NCI-H82 treated with DMSO at 0.1 percent for 48 hours (cell line): ENCODE results near the gene C2orf76.
"Not testable (repeated sequence)": the region's sequence is repeated elsewhere in the genome, so short reads cannot be mapped to it uniquely, and the experiment has no call there.

Experiments used
- DNase-seq: peaks from one replicate; lab custom pipeline; 2025; ENCODE audit not compliant: unreplicated experiment; lab: John Stamatoyannopoulos, UW

Gene C2orf76

DNA sequence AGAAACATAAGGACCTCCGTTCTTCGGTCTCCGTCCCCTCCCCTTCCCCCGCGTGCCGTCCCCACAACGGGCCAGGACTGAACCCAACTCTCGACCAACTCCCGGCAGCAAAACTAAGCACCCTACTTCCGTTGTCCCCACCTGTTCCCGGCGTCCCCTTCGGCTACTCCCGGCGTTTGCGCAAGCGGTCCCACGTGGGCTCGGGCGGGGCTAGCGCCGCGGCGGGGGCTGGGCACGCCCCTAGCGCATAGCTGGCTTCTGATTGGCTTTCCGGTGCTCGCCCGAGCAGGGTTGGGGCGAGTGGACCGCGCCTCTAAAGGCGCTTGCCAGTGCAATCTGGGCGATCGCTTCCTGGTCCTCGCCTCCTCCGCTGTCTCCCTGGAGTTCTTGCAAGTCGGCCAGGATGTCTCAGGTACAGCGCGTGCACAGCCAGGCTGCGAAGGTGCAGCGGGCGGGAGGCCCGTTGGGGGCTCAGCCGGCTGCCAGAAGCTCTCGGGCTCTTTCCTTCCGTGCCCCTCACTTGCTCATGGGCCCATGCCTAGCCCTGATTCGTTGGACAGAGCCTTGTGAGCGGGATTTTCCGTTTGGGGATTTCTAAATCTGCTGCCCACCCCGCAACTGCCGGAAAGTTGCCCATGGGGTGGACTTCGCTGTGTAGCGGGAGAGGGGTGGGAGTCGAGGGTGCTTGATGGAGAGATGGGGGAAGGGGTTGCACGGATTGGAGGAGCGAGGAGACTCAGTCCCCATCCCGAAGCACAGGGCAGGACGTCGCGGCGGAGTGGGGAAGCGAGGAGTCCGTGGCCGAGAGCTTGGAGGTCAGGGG lies at the start of gene C2orf76, which contains the start of gene DBI:
Gene C2orf76 (minus strand): TSS at position 186 of the 823 bp plus-strand sequence. CDS start 26,875 bp downstream, outside the sequence.
Gene DBI (plus strand): TSS at position 329 of the 823 bp plus-strand sequence. CDS start 75 bp downstream, at position 404.
- DNase-seq = peak; percentile 92

GRCh38 chr2:119415630-119416029 lies 49.0 kb upstream of the C2orf76 start:
- no peak for DNase-seq

DNA sequence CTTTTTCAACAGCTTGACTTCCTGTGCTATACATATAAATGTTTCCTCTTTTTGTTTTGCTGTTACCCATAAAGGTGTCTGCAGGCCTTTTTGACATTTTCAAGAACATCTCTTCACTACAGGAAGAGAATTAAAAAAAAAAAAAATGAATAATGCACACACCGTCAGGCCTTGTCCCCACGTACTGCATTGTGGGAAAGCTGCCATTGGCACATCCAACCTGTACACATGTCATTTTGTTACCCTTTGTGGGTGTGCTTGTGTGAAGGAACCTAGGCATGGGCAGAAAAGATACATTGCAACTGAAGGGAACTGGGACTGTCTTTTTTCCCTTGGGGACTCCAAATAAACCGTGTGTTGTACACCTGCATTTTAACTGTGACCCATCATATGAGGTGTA lies 48.3 kb upstream of the C2orf76 start:
- no peak for DNase-seq

GRCh38 chr2:119409506-119409905 lies 42.9 kb upstream of the C2orf76 start:
- no peak for DNase-seq

- DNase-seq = no peak
Measured at GRCh38 chr2:119408221-119408619, 41.6 kb upstream of the C2orf76 start.

DNA sequence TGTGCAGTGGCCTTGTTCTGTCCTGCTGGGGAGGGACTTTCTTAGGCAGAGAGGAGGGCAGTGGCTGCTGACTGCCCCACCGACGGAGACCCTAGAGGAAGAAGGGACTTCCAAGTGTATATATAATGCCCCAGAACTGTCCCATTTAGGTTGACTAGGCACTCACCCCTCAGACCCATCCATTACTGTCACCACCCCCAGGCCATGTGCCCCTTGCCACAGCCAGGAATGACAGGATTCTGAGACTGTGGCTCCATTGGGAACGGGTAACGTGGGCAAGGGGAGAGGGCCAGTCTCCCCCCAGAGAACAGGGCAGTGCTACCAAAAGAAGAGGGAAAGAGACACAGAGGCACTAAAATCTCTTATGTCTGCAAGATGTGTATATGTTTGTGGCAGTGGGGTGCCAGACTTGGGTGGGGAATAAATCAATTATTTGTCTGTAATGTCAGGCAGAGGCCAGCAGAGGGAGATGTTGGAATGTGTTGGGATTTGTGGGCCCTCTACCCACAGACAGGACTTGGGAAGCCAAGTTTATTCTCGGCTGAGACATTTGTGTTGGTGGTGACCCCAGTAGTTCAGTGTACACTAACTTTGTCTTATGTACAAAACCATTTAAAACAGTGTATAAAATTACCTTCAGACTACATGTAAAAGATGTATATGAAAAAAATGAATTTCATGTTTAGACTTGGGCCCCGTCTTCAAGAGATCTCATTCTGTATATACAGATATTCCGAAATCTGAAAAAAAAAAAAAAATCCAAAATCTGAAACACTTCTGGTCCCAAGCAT lies 41.0 kb upstream of the C2orf76 start:
- DNase-seq = peak; percentile 34

- no peak for DNase-seq
Measured at GRCh38 chr2:119405151-119405550, 38.5 kb upstream of the C2orf76 start.

- DNase-seq = not testable (repeated sequence)
Measured at GRCh38 chr2:119403618-119404017, 37.0 kb upstream of the C2orf76 start.

GRCh38 chr2:119402645-119403560 lies 36.3 kb upstream of the C2orf76 start:
- no peak for DNase-seq

DNA sequence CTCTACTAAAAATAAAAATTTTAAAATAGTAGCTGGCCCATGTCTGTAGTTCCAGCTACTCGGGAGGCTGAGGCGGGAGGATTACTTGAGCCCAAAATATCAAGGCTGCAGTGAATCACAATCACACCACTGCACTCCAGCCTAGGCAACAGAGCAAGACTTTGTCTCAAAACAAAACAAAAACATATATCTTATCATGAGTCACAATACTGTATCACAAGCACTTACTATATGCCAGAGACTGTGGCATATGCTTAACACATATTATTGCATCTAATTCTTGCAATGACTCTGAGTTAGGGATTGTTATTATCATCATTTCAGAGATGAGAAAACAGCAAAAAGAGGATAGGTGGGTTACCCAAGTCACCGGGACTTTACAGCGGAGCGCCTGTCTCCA lies 35.5 kb upstream of the C2orf76 start:
- no peak for DNase-seq

GRCh38 chr2:119397196-119397595 lies 30.6 kb upstream of the C2orf76 start:
- DNase-seq = no peak

DNA sequence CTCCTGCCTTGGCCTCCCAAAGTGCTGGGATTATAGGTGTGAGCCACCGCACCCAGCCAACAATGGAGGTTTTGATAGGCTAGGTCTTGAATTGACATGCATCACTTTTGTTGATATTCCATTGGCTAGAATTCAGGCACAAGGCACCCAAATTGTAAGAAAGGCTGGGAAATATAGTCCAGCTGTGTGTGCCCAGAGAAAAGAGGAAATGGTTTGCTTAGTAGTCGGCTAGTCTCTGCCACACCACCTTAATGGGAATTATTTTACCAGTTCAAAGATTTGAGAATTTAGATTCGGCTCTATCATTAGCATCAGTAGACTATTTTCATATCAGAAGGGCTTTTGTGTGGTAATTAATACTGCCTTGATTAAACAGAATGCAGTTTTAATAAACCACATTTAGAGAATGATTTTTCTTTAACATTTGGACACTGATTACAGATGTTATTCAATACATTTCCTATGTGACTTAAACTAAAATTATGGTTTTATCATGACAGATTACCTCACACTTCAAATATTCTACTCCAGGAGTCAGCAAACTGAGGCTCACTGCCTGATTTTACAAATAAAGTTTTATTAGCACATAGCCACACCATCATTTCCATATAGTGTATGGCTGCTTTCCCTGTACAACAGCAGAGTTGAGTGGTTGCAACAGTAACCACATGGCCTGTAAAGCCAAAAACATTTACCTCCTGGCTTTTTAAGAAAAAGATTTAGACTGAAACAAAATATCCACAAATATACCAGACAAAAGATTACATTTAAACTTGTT lies 27.5 kb upstream of the C2orf76 start:
- no peak for DNase-seq

DNA sequence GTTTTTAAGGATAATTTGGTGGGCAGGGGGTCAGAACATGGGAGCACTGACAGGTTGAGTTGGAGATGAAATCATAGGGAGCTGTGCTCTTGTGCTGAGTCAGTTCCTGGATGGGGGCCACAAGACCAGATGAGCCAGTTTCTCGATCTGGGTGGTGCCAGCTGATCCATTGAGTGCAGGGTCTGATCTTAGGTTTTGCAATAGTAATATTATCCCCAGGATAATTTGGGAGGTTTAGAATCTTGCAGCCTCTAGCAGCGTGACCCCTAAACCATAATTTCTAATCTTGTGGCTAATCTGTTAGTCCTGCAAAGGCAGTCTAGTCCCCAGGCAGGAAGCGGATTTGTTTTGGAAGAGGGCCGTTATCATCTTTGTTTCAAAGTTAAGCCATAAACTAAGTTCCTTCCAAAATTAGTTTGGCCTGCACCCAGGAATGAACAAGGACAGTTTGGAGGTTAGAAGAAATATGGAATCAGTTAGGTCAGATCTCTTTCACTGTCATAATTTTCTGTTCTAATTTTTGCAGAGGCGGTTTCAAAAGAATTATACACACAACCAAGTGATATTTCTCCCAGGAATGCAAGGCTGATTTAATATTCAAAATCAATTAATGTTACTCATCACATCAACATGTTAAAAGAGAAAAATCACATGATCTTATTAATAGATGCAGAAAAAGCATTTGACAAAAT lies 23.1 kb upstream of the C2orf76 start:
- no peak for DNase-seq

DNA sequence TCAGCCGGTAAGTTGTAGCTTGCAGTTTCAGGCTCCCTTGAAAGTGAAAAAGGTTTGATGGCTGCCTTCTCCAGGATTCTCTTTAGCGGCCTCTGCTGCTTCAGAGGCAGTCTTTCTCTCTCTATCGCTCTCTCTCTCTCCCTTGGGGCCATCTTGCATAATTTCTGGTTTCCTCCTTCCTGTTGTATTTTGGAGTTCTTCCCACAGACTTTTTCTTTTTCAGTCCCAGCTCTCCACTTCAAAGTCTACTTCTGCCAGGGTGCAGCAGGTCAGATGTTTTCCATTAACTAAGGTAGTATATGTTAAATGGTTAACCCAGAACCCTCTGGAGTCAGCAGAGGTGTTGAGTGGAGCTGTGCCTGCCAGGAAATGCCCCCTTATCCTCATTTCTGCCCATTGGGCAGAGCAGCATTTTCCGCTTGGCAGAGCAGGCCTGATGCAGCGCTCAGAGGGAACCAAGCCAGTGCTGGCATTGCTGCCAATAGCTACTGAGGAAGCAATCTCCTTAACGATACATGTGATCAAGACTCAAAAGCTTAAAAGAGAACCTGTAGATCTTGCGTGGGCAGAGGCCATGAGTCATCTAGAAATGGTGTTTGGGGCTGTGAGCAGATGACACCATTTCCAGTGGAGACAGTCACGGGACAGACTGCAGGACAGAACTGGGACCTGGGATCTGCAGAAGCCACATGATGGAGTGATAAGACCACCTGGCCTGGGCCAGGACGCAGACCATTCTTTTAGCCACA lies 20.9 kb upstream of the C2orf76 start:
- no peak for DNase-seq

DNA sequence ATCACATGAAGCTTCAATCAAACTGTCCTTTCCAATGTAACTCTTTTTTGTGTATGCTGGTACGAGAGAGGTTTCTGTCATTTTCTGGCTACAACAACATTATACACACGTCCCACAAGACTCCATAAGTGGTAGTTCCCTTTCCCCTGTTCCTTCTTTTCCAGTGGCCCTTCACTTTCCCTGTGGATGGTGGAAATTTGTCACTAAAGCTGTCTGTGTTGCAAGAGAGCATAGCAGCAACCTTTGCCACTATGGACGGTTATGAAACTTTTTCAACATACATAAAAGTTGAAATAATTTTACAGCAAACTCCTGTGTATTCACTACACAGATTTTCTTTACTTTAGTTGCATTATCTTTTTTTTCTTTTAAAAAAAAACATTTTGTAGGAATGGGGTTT lies 18.8 kb upstream of the C2orf76 start:
- DNase-seq = no peak

- no peak for DNase-seq
Measured at GRCh38 chr2:119384971-119385370, 18.3 kb upstream of the C2orf76 start.

GRCh38 chr2:119383410-119384140 lies 16.9 kb upstream of the C2orf76 start:
- DNase-seq = peak; percentile 91

DNA sequence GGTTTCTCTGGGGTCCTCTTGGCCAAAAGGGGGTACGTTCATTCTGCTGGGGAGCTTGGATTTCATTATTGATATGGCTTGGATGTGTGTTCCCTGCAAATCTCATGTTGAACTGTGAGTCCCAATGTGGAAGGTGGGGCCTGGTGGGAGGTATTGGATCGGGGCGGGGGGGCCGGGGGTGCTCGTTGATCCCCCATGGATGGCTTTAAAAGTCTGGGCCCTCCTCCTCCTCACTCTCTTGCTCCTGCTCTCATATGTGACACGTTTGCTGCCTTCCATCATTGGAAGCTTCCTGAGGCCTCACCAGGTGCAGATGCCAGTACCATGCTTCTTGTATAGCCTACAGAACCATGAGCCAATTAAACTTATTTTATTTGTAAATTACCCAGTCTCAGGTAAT lies 11.9 kb upstream of the C2orf76 start:
- DNase-seq = no peak
